OCI-LY3 (cell line): ENCODE results near the gene NRF1.

Experiments
- CTCF ChIP-seq: fragments of 200-600, 300-600 bp; sonication (generic); IDR thresholded peaks from 2 replicates; pipeline ENCODE4 v1.5.1; 2014; ENCODE audit warnings: antibody characterized with exemption, low read length, low read depth
- EZH2phosphoT487 ChIP-seq: fragments of 200-600 bp; shearing (Covaris generic); IDR thresholded peaks from 2 replicates; pipeline ENCODE4 v1.6.1; 2018; ENCODE audit warnings: antibody characterized with exemption, mixed run types, low read depth

- no peak for TF ChIP-seq CTCF
- no peak for TF ChIP-seq EZH2phosphoT487
Measured at GRCh38 chr7:129789000-129789399, 177.5 kb downstream of the NRF1 start.
